Fibroblast of skin of left biceps (primary cell): ENCODE results near the gene FAM13A.
A peak's percentile ranks its signal among the peaks of the same experiment; 100 is the strongest.

Source experiments
- DNase-seq, 2 experiments: peaks; one replicate each; pipeline ENCODE4 v3.0.0-alpha.2; 2013; ENCODE audit warnings: low read depth in 2 of 2

Gene FAM13A

DNA sequence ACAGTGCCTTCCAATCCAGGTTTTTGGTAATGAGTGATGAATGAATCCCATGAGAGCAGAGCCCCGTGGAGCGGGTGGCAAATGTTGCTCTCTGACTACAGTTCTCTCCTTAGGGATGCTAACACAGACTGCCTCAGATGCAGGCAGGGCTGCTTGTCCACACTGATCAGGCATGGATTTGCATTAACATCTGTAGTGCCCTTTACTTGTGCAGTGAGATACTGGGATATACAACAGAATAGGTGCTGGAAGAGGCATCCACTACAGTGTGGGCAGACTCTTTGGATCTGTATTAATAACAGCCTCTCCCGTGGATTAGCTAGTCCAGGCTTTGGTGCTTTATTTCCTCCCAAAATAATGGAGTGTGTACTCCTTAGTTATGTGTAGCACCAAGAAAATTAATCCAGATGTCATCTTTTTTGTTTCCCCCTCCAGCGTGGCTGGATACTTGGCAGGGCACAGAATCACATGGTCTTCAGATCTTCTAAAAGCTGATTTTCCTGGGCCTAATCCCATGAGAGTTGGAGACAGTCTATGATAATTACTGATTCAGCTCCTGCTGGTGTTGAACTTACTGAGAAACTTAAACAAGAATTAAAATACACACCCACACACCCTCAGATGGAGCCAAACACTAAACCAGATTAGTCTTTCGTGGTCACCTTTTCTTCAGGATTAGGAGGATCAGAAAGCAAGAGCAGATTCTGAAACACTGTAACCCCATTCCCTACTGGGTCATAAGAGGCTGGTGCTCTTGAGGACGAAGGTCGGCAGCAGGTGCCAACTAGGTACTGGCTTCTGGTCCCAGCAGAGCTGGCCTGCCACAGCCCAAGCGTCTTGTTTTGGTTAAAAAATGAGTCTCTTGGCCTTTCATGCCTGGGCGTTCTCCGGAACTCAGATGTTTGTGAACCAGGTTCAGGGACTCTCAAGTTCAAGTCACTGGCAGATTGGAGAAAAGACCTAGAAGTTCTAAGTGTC, 336.2 kb downstream of the FAM13A start:
- DNase-seq, result peak; percentile 8 to 9

DNA sequence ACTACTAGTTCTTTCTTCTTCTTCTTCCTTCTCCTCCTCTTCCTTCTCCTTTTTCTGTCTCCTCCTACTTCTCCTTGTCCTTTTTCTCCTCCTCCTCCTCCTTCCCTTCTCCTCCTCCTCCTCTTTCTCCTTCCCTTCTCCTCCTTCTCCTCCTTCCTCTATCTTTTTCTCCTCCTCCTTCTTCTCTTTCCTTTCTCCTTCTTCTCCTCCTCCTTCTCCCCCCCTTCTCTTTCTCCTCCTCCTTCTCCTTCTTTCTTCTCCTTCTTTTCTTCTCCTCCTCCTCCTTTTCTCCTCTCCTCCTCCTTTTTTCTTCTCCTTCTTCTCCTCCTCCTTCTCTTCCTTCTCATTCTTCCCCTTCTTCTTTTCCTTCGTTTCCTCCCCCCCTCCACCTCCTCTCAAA, 337.6 kb downstream of the FAM13A start:
- DNase-seq, result no peak

DNA sequence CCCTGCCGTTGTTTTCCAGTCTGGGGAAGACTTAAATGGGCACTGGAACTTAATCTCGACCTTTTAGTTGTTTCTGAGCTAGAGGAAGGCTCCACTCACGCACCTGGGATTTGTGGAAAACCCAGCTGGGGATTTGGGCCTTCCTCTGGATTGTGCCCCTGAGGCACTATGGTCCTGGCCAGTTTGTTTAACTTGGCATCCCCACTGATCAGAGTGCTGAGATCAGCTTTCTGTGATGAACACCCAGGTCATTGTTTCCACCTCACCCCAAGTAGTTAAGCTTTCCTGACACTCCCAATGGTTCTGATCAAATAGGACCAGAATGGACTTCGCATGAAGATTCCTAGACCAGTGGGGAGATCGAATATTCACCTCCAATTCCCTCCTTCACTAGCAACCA, 338.9 kb downstream of the FAM13A start:
- no peak for DNase-seq

DNA sequence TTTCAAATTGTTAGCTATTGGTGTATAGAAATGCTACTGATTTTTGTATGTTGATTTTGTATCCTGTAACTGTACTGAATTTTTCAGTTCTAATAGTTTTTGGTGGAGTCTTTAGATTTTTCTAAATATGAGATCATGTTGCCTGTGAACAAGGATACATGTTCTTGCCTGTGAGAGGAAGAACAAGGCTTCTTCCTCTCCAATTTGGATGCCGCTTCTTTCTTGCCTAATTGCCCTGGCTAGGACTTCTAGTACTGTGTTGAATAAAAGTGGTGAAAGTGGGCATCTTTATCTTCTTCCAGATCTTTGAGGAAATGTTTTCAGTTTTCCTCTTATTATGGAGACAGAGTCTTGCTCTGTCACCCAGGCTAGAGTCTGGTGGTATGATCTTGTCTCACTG, 343.2 kb downstream of the FAM13A start:
- no peak for DNase-seq

DNA sequence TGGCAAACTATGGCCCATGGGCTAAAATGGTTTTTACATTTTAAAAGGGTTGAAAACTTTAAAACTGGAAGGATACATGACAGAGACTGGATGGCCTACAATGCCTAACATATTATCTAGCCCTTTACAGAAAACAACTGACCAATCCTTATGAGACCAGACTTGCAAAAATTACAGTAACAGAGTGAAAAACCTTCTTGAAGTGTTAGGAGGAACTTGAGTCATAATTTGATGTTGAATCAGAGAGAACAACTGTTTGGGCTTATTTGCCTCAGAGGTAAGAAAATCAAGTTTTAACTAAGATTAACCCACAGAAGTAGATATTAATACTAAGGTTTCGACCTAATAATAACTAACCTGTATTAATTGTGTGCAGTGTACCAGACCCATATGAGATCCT, 347.0 kb downstream of the FAM13A start:
- DNase-seq, result no peak

DNA sequence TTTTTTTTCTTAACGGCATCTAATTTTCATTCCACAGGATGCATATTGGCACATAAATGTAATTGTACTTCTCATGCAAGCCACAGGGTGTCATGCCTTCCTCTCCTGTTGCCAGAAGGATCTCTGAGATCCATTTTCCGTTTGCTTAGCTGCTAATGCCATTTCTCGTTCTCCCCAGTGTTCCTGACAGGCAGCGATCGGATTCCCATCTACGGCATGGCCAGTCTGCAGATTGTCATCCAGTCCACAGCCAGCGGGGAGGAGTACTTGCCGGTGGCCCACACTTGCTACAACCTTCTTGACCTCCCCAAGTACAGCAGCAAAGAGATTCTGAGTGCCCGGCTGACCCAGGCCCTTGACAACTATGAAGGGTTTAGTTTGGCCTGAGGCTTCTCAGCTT, 350.4 kb downstream of the FAM13A start:
- peak in 1 of 2 experiments; percentile 23 for DNase-seq

DNA sequence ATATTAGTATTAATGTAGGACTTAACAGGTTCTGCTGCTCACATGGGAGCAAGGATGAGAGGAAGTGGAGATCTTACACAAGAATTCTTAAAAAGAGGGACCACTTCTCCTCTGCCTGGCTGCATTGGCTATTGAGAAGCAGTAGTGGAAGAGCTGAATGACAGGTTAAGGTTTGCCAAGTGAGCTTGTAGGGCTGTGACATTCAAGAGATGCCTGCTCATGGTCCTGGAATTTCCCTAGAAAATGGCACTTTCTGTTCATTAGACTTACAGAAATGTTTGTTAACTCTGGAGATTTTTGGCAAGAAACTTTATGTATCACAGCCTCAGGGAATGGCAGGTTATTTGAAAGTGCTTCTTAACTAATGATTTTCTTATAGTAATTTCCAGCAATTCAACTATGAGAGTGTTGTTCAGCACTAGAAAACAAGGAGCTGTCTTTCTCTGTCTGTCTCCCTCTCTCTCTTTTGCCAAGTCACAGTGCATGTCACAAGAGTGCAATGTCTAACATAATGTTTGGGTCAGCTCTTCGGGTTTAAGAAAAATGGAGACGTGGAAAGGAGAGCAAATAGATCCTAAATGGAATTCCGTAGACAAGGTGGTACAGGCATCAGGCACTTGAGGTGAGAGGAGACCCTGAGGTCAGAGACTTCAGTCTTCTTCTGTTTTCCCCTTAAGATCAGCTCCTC, 351.0 kb downstream of the FAM13A start:
- DNase-seq, result no peak

DNA sequence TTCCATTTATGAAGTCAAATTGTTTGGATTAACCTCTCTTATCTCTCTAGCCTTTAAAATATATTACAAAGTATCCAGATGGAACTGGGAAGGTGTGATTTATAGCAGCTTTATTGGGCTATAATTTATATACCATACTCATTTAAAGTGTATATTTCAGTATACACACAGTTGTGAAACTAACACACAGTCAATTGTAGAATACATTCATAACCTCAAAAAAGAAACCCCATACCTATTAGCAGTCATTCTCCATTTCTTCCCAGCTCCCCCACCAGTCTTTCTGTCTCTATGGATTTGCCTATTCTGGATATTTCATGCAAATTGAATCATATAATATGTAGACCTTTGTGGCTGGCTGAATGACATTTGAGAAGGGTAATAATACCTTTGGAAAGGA, 351.8 kb downstream of the FAM13A start:
- DNase-seq, result no peak

DNA sequence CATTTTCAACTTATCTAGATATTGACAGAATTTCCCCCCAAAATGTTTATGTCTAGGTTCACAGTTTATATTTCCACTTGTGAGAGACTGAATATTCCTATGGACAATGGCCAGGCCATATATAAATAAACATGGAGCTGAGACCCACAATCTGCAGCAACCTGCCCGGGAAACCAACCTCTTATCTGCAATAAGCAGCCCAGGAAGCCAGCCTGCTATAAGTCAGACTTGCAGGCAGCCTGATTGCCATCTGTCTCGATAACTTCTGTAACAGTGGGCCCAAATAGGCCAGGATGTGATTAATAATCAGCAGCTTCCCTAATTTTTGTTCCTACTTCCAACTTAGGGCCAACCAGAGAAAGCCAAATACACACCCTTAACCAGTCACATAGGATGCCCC, 354.2 kb downstream of the FAM13A start:
- no peak for DNase-seq

DNA sequence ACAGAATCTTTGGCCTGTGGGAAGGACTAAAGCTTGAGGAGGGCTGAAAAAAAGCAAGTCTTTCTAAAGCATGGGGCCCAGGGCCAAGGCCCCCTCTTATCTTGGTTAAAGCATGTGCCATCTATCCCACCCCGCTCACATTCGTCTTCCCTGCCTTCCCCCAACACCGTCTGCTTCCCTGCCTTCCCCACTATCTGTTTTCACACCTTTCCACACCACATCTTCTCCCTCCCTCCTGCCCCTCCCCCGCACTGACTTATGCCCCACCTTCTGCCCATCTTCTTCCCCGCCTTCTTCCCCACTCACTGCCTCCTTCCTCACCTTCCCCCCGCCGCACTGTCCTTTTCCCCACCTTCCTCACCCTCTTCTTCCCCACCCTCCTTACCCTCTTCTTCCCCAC, 358.5 kb downstream of the FAM13A start:
- DNase-seq, result no peak

DNA sequence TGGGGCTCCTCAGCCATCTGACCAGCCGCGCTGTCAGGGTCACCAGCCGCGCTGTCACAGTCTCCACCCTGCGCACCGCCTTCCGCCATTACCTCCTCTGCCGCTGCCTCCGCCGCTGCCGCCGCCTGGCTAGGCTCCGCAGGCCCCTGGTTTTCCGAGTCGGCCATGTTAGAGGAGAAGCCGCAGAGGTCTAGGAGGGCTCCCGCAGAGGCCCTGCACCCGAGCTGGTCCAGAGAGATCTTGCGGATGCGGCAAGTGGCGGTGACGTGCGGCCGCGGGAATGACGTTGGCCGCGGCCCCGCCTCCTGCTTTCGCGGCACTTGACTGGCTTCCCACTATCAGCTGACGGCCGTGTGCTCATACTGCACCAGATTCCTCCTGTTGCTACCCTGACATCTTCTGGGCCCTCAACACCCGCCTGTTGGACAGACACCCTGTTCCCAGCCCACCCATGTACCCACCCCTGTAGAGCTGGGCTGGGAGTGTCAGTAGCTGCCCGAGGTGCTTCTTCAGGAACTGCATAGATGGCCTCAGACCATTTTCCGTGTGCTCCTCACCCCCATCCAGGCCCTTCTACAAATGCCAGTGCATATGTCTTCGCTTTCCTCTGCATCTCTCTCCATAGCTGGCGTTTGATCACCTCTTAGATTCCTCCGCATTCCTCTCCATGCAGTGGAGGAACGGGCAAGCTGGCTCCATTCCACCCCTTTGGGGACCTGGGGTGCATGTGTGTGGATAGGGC, 359.2 kb downstream of the FAM13A start, which contains the start of gene NAP1L5:
TSS of gene NAP1L5 (minus strand) at position 242 of the 742 bp plus-strand sequence. CDS start at position 167, 75 bp downstream.
- DNase-seq, result no peak

DNA sequence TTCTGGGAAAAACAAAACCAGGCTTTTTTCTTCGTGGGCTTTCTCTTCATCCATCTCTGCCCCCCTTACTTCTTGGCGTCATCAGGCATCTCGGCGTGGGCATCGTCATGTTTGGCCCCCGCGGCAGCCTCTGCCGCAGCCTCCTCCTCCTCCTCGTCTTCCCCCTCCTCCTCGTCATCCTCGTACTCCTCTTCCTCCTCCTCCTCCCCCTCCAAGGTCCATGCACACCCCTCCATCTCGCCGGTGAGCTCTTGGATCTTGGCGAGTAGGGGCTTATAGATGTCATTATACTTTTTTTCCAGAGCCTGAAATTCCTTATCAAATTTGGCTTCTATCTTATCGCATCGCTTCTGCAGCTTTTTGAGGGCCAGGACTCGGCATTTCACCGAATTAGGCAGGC, 359.8 kb downstream of the FAM13A start:
- no peak for DNase-seq

DNA sequence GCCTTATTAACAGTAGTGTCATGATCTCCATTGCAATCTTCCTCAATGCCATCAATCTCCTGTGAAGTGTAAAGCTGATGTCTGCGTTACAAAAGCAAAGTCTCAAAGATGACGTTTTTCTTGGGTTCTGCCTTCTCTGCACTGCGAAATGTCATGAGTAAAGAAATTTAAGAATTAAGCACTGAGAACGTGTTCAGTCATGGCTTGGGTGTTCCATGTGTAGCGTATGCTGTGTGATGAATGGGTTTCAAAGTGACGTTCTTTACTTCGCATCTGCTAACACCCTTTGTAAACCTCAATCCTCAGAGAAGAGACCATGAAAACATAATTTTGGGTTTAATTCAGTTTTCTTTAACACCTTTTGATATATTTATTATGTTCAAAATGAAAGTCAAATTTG, 360.4 kb downstream of the FAM13A start:
- no peak for DNase-seq

DNA sequence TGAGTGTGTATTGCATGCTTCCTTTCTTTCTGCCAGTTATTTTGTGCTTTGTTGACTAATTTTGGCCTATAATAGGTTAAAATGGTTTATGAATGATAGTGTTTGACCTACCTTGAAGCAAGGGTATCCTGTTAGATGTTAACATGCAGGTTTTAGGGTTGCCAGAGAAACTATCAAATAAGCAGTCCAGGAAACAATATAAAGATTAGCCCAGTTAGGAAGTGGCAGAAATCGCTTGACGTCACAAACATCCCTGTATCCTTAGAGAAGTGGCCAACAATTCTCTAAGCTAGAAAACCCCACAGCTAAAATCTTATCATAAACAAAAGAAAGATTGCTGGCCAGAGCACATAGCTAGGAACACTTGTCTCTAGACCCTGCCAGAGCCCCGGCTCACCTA, 363.2 kb downstream of the FAM13A start:
- DNase-seq, result no peak

DNA sequence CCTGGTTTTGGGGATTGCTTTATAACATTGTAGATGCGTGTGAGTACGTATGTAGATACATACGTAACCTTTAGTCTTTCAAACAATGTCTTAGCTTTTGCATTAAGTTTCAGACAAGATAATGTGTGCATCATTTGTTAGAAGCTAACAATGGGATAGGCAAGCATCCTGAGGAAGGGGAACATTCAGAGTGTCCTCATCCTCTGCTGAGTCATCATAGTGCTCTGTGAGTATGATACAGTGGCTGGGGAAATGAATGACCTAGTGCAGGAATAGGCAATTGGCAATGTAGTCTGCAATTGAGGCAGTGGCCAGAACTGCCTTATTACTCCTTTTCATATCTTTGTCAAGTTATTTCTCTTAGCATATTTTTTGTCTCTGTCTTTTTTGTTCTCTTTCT, 366.6 kb downstream of the FAM13A start:
- no peak for DNase-seq

DNA sequence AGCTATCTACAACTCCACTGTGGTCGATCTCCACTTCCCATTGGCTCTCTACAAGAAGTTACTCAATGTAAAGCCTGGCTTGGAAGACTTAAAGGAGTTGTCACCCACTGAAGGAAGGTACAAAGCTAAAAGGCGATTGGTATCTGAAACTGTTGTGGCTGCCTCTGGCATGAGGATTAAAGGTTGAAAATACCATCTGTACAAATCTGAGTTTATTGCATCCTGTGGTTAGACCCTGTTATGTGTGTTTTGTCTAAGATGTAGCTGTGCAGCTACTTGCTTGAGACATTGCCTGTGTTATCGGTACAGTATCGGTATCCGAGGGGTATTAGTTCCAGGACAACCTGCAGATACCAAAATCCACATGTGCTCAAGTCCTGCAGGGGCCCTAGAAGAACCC, 375.8 kb downstream of the FAM13A start:
- DNase-seq, result no peak
